ENCODE results near the gene PPP1R10.

GRCh38 chr6:30557683-30557981 is 59.4 kb downstream of the PPP1R10 start:
- no peak for TF ChIP-seq CTCF (IDR thresholded peaks at IDR 0.05)
- no peak for TF ChIP-seq POLR2A (IDR thresholded peaks at IDR 0.05)
